Esophagus squamous epithelium (tissue), 5 donors: ENCODE results near the gene SIX4. TPM values are rescaled to one million over a fixed set of nuclear protein-coding genes. Genes with fewer than 3 reads are reported as not detected.

ENCODE experiments used
- DNase-seq: peaks from one replicate; lab custom pipeline; 2025; lab: John Stamatoyannopoulos, UW
- H3K27ac ChIP-seq, 4 donors: fragments of 200-600 bp; sonication (generic); one replicate each; pipeline ENCODE4 v1.5.1; 2016 to 2019; ENCODE audit warnings: mild to moderate bottlenecking in 1 of 4
- H3K27me3 ChIP-seq, 4 donors: fragments of 200-600 bp; sonication (generic); 1 replicate in 3 of 4; 2 replicates in 1 of 4; pipeline versions ENCODE4 v1.5.1 to v1.6.0; 2017 to 2021; ENCODE audit warnings: antibody characterized with exemption in 1 of 4
- H3K36me3 ChIP-seq, 3 donors: fragments of 200-600 bp; sonication (generic); one replicate each; pipeline ENCODE4 v1.5.1; 2016 to 2019
- H3K4me1 ChIP-seq, 3 donors: fragments of 200-600 bp; sonication (generic); one replicate each; pipeline ENCODE4 v1.5.1; 2017 to 2019
- H3K4me3 ChIP-seq, 4 donors: fragments of 200-600 bp; sonication (generic); 1 replicate in 3 of 4; 2 replicates in 1 of 4; pipeline ENCODE4 v1.5.1; 2016 to 2019; ENCODE audit warnings: mild to moderate bottlenecking in 2 of 4, moderate library complexity in 1 of 4
- H3K9me3 ChIP-seq, 3 donors: fragments of 200-600 bp; sonication (generic); one replicate each; pipeline ENCODE4 v1.5.1; 2016 to 2019
- POLR2A ChIP-seq, 4 donors: fragments of 450-650 bp; IDR thresholded peaks; one replicate each; pipeline ENCODE4 v1.6.1; 2017; ENCODE audit warnings: antibody characterized with exemption in 4 of 4, mild to moderate bottlenecking in 4 of 4, moderate library complexity in 3 of 4
- WGBS, 2 donors: methylation state at CpG; one replicate each; pipeline ENCODE4 v1.1.5; 2018; 5-methylcytosine and 5-hydroxymethylcytosine counted together
- intact Hi-C: fragments of 100-400 bp; cut with DNase I; formaldehyde crosslinking; loops from one replicate; pipeline ENCODE4 v1.15.0; 2022
- total RNA-seq, 4 donors: library from RNA; depleted of rRNA; stranded (reverse); fragments of >200 nt; gene quantifications; one replicate each; pipeline ENCODE4 v1.1.0, GENCODE V29; 2016
- TF ChIP-seq, protein P1 (sequence below), 6 experiments: fragments of 450-650 bp in 4 of 6; fragments of 200-600 bp in 2 of 6; sonication (generic) in 2 of 6; IDR thresholded peaks; one replicate each; pipeline ENCODE4 v1.5.1; 2016 to 2019; ENCODE audit warnings: antibody characterized with exemption in 6 of 6, mild to moderate bottlenecking in 4 of 6, moderate library complexity in 4 of 6
- donor health status: DM: yes; HTN: yes; CAD: no.

Gene SIX4
- total RNA-seq, 4 donors from 2014 or later, result 0.49 to 0.82 (median 0.64) TPM

DNA sequence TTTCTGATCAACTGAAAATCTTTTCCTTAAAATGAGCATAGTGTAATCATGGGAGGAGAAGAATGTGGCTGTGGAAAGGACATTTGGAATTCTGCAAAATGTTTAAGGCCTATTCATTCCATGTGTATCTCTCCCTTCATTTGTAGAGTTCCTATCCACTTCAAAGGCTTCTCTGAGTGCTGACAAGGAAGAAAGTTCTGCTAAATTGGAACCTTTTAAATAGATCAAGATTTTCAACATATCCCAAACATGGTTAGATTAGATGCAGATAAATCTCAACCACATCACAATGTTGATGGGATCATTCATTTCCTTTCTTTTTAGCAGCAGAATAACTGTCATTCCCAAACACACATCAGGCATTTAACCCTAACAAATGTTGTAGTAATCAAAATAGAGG lies 46.5 kb downstream of the SIX4 start:
- intact Hi-C loops, result no loop called here
- H3K9me3 ChIP-seq, result no peaks in the 10 kb centered on the region
- no peaks in the 10 kb centered on the region for H3K36me3 ChIP-seq
- TF ChIP-seq, protein P1, sequence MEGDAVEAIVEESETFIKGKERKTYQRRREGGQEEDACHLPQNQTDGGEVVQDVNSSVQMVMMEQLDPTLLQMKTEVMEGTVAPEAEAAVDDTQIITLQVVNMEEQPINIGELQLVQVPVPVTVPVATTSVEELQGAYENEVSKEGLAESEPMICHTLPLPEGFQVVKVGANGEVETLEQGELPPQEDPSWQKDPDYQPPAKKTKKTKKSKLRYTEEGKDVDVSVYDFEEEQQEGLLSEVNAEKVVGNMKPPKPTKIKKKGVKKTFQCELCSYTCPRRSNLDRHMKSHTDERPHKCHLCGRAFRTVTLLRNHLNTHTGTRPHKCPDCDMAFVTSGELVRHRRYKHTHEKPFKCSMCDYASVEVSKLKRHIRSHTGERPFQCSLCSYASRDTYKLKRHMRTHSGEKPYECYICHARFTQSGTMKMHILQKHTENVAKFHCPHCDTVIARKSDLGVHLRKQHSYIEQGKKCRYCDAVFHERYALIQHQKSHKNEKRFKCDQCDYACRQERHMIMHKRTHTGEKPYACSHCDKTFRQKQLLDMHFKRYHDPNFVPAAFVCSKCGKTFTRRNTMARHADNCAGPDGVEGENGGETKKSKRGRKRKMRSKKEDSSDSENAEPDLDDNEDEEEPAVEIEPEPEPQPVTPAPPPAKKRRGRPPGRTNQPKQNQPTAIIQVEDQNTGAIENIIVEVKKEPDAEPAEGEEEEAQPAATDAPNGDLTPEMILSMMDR (IDR thresholded peaks at IDR 0.05), result no peak
- no peak for TF ChIP-seq POLR2A (IDR thresholded peaks at IDR 0.05)
- H3K27me3 ChIP-seq, result no peaks in the 10 kb centered on the region
- no peaks in the 10 kb centered on the region for H3K4me1 ChIP-seq
- H3K4me3 ChIP-seq, result no peak overlapping the region
- DNase-seq, result no peak
- no peak overlapping the region for H3K27ac ChIP-seq

DNA sequence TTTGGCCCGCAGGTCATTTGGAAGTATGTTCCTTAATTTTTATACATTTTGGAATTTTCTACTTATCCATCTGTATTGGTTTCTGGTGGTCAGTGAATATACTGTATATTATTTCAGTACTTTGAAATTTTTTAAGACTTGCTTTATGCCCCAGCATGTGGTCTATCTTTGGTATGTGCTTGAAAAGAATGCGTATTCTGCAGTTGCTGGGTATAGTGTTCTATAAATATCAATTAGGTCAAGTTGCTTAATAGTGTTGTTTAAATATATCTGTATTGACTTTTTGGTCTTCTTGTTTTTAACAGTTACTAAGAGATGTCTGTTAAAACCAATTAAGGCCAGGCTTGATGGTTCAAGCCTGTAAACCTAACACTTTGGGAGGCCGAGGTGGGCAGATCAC lies 53.2 kb downstream of the SIX4 start:
- intact Hi-C loops, result no loop called here
- Histone ChIP-seq H3K4me1 (no peaks in the 10 kb centered on the region), H3K4me3 (no peak overlapping the region), H3K27me3 (peaks cover 0 to 10% (median 0%) of the 10 kb centered on the region in 4 donors), H3K36me3 (no peaks in the 10 kb centered on the region), H3K27ac (no peak overlapping the region), H3K9me3 (no peaks in the 10 kb centered on the region)
- no peak for DNase-seq
- TF ChIP-seq, protein P1 (IDR thresholded peaks at IDR 0.05), result no peak
- no peak for TF ChIP-seq POLR2A (IDR thresholded peaks at IDR 0.05)
- WGBS, 2 donors, result 81 to 83% methylated on average over 2 to 3 of the region's 3 CpGs

DNA sequence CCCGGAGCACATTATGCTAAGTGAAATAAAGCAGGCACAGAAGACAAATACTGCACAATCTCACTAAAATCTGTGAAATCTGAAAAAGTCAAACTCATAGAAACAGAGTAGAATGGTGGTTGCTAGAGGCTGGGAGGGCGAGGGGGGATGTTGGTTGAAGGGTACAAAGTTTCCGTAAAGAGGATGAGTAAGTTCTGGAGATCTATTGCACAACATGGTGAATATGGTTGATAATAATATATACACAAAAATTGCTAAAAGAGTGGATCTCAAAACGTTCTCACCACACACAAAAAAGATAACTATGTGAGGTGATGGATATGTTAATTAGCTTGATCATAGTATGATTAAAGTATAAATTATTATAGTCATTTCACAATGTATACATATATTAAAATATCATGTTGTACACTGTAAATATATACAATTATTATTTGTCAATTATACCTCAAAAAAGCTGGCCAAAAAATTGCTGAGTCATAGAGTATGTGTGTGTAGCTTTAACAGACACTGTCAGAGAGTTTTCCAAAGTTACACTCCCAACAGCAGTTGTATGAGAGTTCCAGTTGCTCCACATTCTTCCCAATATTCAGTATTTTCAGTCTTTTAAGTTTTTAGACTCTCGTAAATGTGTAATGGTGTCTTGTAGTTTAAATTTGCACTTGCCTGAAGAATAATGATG lies 55.6 kb downstream of the SIX4 start:
- TF ChIP-seq, protein P1 (IDR thresholded peaks at IDR 0.05), result no peak
- no peak for TF ChIP-seq POLR2A (IDR thresholded peaks at IDR 0.05)
- WGBS, 2 donors, result 69 to 70% methylated on average over 5 of the region's 5 CpGs
- Histone ChIP-seq H3K27ac (no peak overlapping the region), H3K4me1 (no peaks in the 10 kb centered on the region), H3K36me3 (no peaks in the 10 kb centered on the region), H3K9me3 (no peaks in the 10 kb centered on the region), H3K27me3 (peaks cover 0 to 33% (median 0%) of the 10 kb centered on the region in 4 donors), H3K4me3 (no peak overlapping the region)
- intact Hi-C loops, result no loop called here
- DNase-seq, result no peak

DNA sequence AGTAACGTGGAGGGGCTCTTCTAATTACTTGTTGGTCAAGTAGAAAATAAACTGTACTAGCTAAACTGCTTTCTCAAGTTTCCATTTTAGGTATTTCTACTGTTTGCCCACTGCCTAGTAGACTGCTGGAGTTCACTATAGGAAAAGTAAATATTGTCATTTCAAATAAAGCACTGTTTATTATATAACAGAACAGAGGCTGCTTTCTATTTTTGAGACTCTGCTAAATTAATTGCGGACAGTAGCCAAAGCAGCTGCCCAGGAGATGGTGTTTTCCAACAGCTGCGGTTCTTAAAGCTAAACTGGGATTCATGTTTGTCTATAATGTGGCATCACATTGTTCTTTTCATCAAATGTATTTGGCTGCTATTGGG lies 59.0 kb downstream of the SIX4 start:
- no peak overlapping the region for H3K4me3 ChIP-seq
- H3K36me3 ChIP-seq, result no peaks in the 10 kb centered on the region
- H3K4me1 ChIP-seq, result no peaks in the 10 kb centered on the region
- H3K27me3 ChIP-seq, result peaks cover 0 to 65% (median 0%) of the 10 kb centered on the region in 4 donors
- no peaks in the 10 kb centered on the region for H3K9me3 ChIP-seq
- WGBS, 2 donors, result 43 to 49% methylated on average over 3 of the region's 3 CpGs
- no peak overlapping the region for H3K27ac ChIP-seq
- TF ChIP-seq POLR2A (IDR thresholded peaks at IDR 0.05), result no peak
- TF ChIP-seq, protein P1 (IDR thresholded peaks at IDR 0.05), result no peak
- DNase-seq, result no peak
- intact Hi-C loops, result no loop called here

DNA sequence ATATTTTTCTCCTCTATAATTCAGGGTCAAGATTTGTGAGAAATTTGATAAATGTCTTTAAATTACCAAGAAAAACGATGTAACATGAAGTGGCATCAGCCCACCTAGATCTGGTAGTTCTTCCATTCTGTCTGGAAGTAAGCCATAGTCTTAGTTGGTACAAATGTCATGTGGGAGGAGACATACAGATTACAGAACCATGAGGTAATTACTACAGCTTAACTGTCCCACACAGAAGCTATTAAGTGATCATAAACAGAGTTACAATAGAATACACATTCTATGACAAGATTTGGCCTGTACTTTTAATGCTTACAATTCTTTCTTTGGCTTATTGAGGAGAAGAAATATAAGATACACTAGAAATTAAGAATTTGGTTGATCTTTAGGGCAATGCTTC lies 61.2 kb downstream of the SIX4 start:
- Histone ChIP-seq H3K36me3 (no peaks in the 10 kb centered on the region), H3K4me1 (peaks cover 0 to 3% (median under 1%) of the 10 kb centered on the region in 3 donors), H3K27ac (no peak overlapping the region), H3K4me3 (no peak overlapping the region), H3K27me3 (peaks cover 0 to 87% (median 1%) of the 10 kb centered on the region in 4 donors), H3K9me3 (no peaks in the 10 kb centered on the region)
- WGBS, 2 donors, result 59 to 63% methylated on average over 1 of the region's 1 CpG
- intact Hi-C loops, result no loop called here
- TF ChIP-seq, protein P1 (IDR thresholded peaks at IDR 0.05), result no peak
- TF ChIP-seq POLR2A (IDR thresholded peaks at IDR 0.05), result no peak
- DNase-seq, result no peak
